ENCODE measurements around the gene RPS6KA3. TPM values are rescaled to one million over a fixed set of nuclear protein-coding genes. Genes with fewer than 3 reads are reported as not detected.

The RPS6KA3 gene
- total RNA-seq, 4 donors from 2014 or later: 35.9 to 53.6 (median 42.8) TPM

DNA sequence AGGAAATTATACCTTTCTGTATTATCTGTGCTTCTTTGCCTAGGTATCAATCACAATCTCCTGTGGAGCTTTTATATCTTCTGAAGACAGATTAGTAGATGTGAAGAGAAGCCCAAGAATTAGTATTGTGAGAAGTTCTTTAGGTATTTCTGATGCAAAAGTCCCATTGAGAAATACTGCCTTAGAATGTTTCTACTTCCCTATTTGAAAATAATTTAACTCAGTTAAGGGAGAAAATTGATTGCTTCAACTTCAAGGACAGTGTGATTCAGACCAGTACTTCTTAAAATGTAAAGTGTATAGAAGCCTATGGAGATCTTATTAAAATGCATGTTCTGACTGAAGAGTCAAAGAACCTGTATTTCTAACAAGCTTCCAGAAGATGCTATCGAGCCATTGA, 134.0 kb downstream of the RPS6KA3 start:
- TF ChIP-seq, protein P1, sequence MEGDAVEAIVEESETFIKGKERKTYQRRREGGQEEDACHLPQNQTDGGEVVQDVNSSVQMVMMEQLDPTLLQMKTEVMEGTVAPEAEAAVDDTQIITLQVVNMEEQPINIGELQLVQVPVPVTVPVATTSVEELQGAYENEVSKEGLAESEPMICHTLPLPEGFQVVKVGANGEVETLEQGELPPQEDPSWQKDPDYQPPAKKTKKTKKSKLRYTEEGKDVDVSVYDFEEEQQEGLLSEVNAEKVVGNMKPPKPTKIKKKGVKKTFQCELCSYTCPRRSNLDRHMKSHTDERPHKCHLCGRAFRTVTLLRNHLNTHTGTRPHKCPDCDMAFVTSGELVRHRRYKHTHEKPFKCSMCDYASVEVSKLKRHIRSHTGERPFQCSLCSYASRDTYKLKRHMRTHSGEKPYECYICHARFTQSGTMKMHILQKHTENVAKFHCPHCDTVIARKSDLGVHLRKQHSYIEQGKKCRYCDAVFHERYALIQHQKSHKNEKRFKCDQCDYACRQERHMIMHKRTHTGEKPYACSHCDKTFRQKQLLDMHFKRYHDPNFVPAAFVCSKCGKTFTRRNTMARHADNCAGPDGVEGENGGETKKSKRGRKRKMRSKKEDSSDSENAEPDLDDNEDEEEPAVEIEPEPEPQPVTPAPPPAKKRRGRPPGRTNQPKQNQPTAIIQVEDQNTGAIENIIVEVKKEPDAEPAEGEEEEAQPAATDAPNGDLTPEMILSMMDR (IDR thresholded peaks at IDR 0.05; ENCODE audit: low read depth): no peak

DNA sequence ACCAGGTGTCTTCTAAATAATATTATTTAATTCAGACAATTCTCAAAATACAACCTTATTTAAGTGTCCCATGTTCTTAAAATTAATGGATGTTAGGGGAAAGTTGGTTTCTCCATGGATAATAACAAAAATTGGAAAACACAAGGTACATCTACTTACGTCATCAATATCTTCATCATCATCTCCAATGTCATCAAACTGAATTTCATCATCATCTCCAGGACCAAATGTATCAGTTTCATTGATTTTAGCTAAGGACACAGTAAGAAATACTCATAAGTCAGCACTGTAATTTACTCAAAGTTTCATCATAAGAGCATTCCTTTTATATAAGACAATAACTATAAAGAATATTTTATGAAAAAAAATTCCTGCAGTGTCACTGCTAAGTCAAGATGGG, 136.4 kb downstream of the RPS6KA3 start:
- TF ChIP-seq, protein P1 (IDR thresholded peaks at IDR 0.05; ENCODE audit: low read depth): no peak

DNA sequence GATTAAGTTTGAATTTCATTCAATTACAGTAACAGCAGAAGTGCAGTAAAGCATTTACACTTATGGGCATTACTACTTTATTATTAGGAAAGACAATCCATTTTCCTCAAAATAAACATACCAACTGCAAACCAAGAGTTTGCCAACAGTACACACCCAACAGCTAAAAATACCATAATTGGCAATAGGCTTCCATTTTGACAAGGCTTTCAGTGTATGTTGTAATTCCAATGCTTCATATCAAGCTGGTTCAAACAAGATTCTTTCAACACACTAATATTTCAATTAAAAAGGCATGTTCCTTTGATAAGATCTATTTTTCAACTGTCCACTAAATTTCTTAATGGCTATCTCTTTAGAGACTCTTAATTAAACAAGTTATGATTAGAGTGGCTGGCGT, 137.2 kb downstream of the RPS6KA3 start:
- TF ChIP-seq, protein P1 (IDR thresholded peaks at IDR 0.05; ENCODE audit: low read depth): no peak

DNA sequence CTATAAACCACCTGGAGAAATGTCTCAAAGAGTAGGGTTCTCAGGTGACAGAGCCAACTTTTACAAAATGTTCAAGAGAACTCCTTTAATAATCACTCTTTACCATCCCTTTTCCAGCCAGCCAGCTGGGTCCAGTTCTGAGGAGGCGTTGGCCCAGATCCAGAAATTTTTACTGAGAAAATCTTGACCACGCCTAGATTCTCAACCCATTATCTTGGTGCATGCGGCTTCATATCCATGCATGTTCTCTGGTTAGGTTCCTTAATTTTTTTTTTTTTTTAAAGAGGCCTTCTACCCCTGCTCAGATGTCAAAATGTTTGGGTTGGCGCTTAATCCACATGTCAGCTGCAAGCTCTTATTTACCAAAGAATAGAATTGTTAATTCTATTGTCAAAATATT, 138.0 kb downstream of the RPS6KA3 start:
- TF ChIP-seq, protein P1 (IDR thresholded peaks at IDR 0.05; ENCODE audit: low read depth): no peak

DNA sequence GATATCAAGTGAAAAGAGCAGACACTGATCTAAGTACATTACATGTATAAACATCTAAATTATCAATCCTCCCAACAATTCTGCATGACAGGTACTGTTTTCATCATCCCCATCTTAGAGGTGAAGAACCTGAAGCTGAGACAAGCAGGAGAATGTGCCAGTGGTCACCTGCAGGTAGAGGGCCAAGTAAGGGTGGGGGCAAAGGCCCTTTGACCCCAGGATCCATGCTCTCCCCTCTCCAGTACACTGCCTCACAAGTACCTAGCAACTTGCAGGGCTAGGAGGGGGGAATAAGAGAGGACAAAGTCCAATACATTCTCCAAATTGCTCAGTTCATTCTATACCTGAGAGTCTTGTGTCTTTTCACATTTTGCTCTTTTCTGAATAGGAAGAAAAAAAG, 141.7 kb downstream of the RPS6KA3 start:
- TF ChIP-seq, protein P1 (IDR thresholded peaks at IDR 0.05; ENCODE audit: low read depth): no peak

DNA sequence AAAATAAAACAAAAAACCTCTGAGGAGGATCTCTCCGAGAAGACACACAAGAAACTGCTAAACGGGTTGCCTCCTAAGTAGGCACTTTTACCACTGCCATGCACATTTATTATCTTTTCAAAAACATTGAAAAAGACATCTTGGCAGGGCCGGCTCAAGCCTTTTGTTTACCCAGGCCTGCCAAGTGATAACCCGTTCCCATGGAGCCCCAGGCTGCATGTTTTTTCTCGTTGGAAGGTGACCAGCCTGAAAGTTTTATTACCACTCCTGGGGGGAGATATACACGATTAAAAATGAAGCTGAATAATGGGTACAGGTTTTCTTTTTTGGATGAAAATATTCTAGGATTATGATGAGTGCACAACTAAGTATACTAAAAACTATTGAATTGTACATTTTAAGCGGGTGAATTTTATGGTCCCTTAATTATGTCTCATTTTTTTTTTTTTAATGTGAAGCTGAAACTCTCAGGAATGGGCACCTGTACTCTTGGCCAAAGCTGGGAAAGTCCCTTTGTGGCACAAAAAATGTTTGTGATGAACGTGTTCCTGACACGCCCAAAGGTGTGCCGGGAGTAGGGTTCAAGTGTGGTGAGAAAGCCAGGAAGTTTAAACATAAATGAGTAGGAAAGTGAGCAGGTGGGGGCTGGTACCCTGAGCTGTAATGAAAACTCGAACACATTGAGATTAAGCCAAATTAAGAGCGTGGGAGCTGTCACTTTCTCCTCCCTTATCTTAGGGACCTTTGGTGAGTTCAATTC, 148.5 kb downstream of the RPS6KA3 start:
- TF ChIP-seq, protein P1 (IDR thresholded peaks at IDR 0.05; ENCODE audit: low read depth): no peak

DNA sequence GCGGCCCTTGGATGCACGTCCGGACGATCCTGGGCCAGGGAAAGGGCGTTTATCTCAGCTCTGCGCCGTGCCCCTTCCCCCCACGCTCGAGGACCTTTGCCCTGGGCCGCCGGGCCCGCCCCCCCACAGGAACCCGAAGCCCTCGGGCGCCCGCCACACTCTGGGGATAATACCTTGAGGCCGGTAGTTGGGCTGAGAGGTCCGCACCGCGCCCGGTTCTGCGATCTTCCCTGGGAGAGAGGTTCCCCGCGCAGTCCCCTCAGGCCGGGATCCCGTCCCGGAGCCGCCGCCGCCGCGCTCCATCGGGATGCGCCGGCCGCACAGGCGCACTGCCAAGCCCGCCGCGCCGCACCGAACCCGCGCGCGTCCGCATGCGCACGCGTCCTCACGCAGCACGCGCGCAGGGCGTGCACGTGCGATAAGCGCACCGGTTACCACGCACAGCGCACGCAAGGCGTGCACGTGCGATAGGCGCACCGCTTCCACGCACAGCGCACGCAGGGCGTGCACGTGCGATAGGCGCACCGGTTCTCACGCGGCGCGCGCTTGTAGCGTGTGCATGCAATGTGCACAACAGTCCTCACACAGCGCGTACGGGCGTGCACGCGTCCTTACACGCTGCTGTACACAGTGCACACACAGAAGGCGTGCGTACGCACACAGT, 150.0 kb downstream of the RPS6KA3 start, which contains the start of gene MAP7D2:
MAP7D2 (minus strand) TSS at position 331 of the 664 bp plus-strand sequence; CDS start at position 303, 28 bp downstream.
- TF ChIP-seq, protein P1 (IDR thresholded peaks at IDR 0.05; ENCODE audit: low read depth): no peak

Data from subcutaneous adipose tissue (tissue), 4 donors.